Measurements from ENCODE around the gene TARS2.

Gene TARS2

GRCh38 chr1:150525348-150525747 is 38.1 kb downstream of the TARS2 start:
- Histone ChIP-seq H3K79me2 (ENCODE audit: low read length) (no peaks in the 10 kb centered on the region), H3K9me3 (replicated peaks; ENCODE audit: insufficient read depth, low read length) (no peaks in the 10 kb centered on the region), H3K36me3 (replicated peaks; ENCODE audit: insufficient read depth, low read length) (no peaks in the 10 kb centered on the region), H4K20me1 (ENCODE audit: insufficient read depth, low read length) (no peaks in the 10 kb centered on the region), H3K4me3 (ENCODE audit: low read length) (no peak overlapping the region), H2AFZ (ENCODE audit: low read length) (no peak overlapping the region), H3K4me1 (ENCODE audit: low read length) (no peaks in the 10 kb centered on the region), H3K27me3 (replicated peaks; ENCODE audit: insufficient read depth, low read length) (no peaks in the 10 kb centered on the region), H3K9me2 (replicated peaks; ENCODE audit: insufficient read depth, low read length) (no peaks in the 10 kb centered on the region), H3F3A (ENCODE audit: insufficient read depth, low read length) (no peaks in the 10 kb centered on the region), H3K27ac (ENCODE audit: low read length) (no peak overlapping the region), H3K9ac (ENCODE audit: low read length) (no peak overlapping the region), H3K4me2 (ENCODE audit: low read depth, low read length) (no peak overlapping the region)
- DNase-seq = no peak
- TF ChIP-seq EZH2phosphoT487 (IDR thresholded peaks at IDR 0.05; ENCODE audit: low read length) = no peak
- TF ChIP-seq EZH2 (optimal IDR thresholded peaks at IDR 0.05; ENCODE audit: low read depth, low read length) = no peak

GRCh38 chr1:150528196-150528595 is 41.0 kb downstream of the TARS2 start:
- no peak overlapping the region for H3K9ac ChIP-seq (ENCODE audit: low read length)
- no peaks in the 10 kb centered on the region for H4K20me1 ChIP-seq (ENCODE audit: insufficient read depth, low read length)
- no peaks in the 10 kb centered on the region for H3F3A ChIP-seq (ENCODE audit: insufficient read depth, low read length)
- DNase-seq = no peak
- no peaks in the 10 kb centered on the region for H3K36me3 ChIP-seq (replicated peaks; ENCODE audit: insufficient read depth, low read length)
- H3K4me1 ChIP-seq (ENCODE audit: low read length) = no peaks in the 10 kb centered on the region
- H3K79me2 ChIP-seq (ENCODE audit: low read length) = no peaks in the 10 kb centered on the region
- no peak overlapping the region for H3K4me2 ChIP-seq (ENCODE audit: low read depth, low read length)
- TF ChIP-seq EZH2 (optimal IDR thresholded peaks at IDR 0.05; ENCODE audit: low read depth, low read length) = no peak
- TF ChIP-seq CTCF (IDR thresholded peaks at IDR 0.05; ENCODE audit: low read length) = no peak
- no peak for TF ChIP-seq EZH2phosphoT487 (IDR thresholded peaks at IDR 0.05; ENCODE audit: low read length)
- no peak overlapping the region for H3K27ac ChIP-seq (ENCODE audit: low read length)
- H3K4me3 ChIP-seq (ENCODE audit: low read length) = no peak overlapping the region
- no peaks in the 10 kb centered on the region for H3K9me2 ChIP-seq (replicated peaks; ENCODE audit: insufficient read depth, low read length)
- no peaks in the 10 kb centered on the region for H3K27me3 ChIP-seq (replicated peaks; ENCODE audit: insufficient read depth, low read length)
- H2AFZ ChIP-seq (ENCODE audit: low read length) = no peak overlapping the region
- no peaks in the 10 kb centered on the region for H3K9me3 ChIP-seq (replicated peaks; ENCODE audit: insufficient read depth, low read length)

- Histone ChIP-seq H3K4me2 (ENCODE audit: low read depth, low read length) (no peak overlapping the region), H4K20me1 (ENCODE audit: insufficient read depth, low read length) (no peaks in the 10 kb centered on the region), H2AFZ (ENCODE audit: low read length) (no peak overlapping the region), H3K9ac (ENCODE audit: low read length) (no peak overlapping the region), H3K27me3 (replicated peaks; ENCODE audit: insufficient read depth, low read length) (no peaks in the 10 kb centered on the region), H3K27ac (ENCODE audit: low read length) (no peak overlapping the region), H3K9me2 (replicated peaks; ENCODE audit: insufficient read depth, low read length) (no peaks in the 10 kb centered on the region), H3K4me3 (ENCODE audit: low read length) (no peak overlapping the region), H3K79me2 (ENCODE audit: low read length) (no peaks in the 10 kb centered on the region), H3F3A (ENCODE audit: insufficient read depth, low read length) (no peaks in the 10 kb centered on the region), H3K4me1 (ENCODE audit: low read length) (no peaks in the 10 kb centered on the region), H3K9me3 (replicated peaks; ENCODE audit: insufficient read depth, low read length) (no peaks in the 10 kb centered on the region), H3K36me3 (replicated peaks; ENCODE audit: insufficient read depth, low read length) (no peaks in the 10 kb centered on the region)
- TF ChIP-seq CTCF (IDR thresholded peaks at IDR 0.05; ENCODE audit: low read length) = no peak
- no peak for TF ChIP-seq EZH2phosphoT487 (IDR thresholded peaks at IDR 0.05; ENCODE audit: low read length)
- no peak for TF ChIP-seq EZH2 (optimal IDR thresholded peaks at IDR 0.05; ENCODE audit: low read depth, low read length)
- no peak for DNase-seq
Observed at GRCh38 chr1:150529017-150529416, 41.8 kb downstream of the TARS2 start.

GRCh38 chr1:150530491-150531159 is 43.4 kb downstream of the TARS2 start:
- Histone ChIP-seq H3K4me3 (ENCODE audit: low read length) (no peak overlapping the region), H3K27me3 (replicated peaks; ENCODE audit: insufficient read depth, low read length) (no peaks in the 10 kb centered on the region), H3K79me2 (ENCODE audit: low read length) (no peaks in the 10 kb centered on the region), H2AFZ (ENCODE audit: low read length) (no peak overlapping the region), H3K9ac (ENCODE audit: low read length) (no peak overlapping the region), H3K4me2 (ENCODE audit: low read depth, low read length) (no peak overlapping the region), H3K36me3 (replicated peaks; ENCODE audit: insufficient read depth, low read length) (no peaks in the 10 kb centered on the region), H3F3A (ENCODE audit: insufficient read depth, low read length) (no peaks in the 10 kb centered on the region), H3K9me2 (replicated peaks; ENCODE audit: insufficient read depth, low read length) (no peaks in the 10 kb centered on the region), H3K9me3 (replicated peaks; ENCODE audit: insufficient read depth, low read length) (no peaks in the 10 kb centered on the region), H4K20me1 (ENCODE audit: insufficient read depth, low read length) (no peaks in the 10 kb centered on the region), H3K4me1 (ENCODE audit: low read length) (no peaks in the 10 kb centered on the region), H3K27ac (ENCODE audit: low read length) (no peak overlapping the region)
- no peak for TF ChIP-seq EZH2 (optimal IDR thresholded peaks at IDR 0.05; ENCODE audit: low read depth, low read length)
- TF ChIP-seq CTCF (IDR thresholded peaks at IDR 0.05; ENCODE audit: low read length) = no peak
- no peak for TF ChIP-seq EZH2phosphoT487 (IDR thresholded peaks at IDR 0.05; ENCODE audit: low read length)
- no peak for DNase-seq
